Measurements from ENCODE around the gene ATG9A. TPM values are rescaled to one million over a fixed set of nuclear protein-coding genes. Genes with fewer than 3 reads are reported as not detected.

Gene ATG9A
- total and polyA plus RNA-seq, 4 donors: 22.5 to 49.1 (median 42.6) TPM

DNA sequence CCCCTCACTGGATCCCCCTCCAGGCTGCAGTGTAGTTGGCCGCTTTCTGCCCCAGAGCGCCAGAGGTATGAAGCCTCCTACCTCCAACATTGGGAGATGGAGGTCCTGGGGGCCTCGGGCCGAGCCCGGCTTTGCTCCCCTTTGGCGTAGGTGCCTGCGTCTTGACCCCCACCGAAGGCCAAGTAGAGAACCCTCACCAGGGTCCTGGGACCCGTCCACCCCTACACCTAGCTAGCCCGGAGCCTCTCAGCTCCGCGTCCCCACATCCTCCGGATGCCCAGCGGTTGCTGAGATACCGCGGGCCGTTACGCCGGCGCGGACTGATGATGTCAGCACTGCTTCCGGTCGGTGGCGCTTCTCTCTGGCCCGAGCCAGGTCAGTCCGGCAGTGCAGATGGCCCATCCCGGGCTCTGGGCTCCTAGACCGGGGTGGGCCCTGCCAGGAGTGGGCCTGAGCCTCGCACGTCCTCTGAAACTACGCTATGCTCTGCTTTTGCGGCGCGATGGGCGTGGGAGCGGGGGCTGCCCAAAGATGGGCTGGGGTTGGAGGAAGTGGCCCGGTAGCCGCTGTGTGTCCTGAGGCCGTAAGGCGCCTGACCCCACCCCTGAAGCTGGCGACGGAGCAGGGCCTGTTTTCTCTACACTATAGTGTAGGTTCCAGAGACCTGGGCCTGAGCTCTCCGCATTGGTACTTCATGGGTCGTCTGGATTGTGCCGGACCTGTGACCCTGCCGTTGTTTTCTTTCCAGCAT is 15.9 kb upstream of the ATG9A start, which contains the start of the genes GLB1L and STK16:
GLB1L (minus strand) TSS at position 297 of the 751 bp plus-strand sequence. CDS start 1,871 bp downstream, outside the sequence.
STK16 (plus strand) TSS at position 332 of the 751 bp plus-strand sequence. CDS start 521 bp downstream, outside the sequence.
- Histone ChIP-seq H3K4me1 (ENCODE audit: control insufficient read depth in 5 of 5, insufficient read depth in 5 of 5, low read length in 5 of 5) (peaks cover 0 to 38% (median 28%) of the 10 kb centered on the region in 5 donors), H3K4me3 (peak within 1 kb of the TSS; percentile 97), H3K36me3 (ENCODE audit: control insufficient read depth in 4 of 4, insufficient read depth in 4 of 4, low read length in 4 of 4) (peaks cover 0 to 15% (median 8%) of the 10 kb centered on the region in 4 donors), H3K27ac (ENCODE audit: low read depth in 1 of 2, low read length in 1 of 2) (peak within 1 kb of the TSS; percentile 92 to 99), H3K9me3 (ENCODE audit: control insufficient read depth in 4 of 4, insufficient read depth in 3 of 4, low read length in 3 of 4) (no peaks in the 10 kb centered on the region), H3K9ac (ENCODE audit: insufficient read depth in 1 of 2, low read length in 2 of 2) (peak within 1 kb of the TSS; percentile 89 to 98), H3K27me3 (ENCODE audit: control insufficient read depth in 3 of 3, insufficient read depth in 3 of 3, low read length in 2 of 3) (no peaks in the 10 kb centered on the region)
- ATAC-seq (ENCODE audit: insufficient read depth, low FRiP score) (peak; percentile 91), DNase-seq (peak; percentile 96 to 97 (median 96))
- TF ChIP-seq, protein P1, sequence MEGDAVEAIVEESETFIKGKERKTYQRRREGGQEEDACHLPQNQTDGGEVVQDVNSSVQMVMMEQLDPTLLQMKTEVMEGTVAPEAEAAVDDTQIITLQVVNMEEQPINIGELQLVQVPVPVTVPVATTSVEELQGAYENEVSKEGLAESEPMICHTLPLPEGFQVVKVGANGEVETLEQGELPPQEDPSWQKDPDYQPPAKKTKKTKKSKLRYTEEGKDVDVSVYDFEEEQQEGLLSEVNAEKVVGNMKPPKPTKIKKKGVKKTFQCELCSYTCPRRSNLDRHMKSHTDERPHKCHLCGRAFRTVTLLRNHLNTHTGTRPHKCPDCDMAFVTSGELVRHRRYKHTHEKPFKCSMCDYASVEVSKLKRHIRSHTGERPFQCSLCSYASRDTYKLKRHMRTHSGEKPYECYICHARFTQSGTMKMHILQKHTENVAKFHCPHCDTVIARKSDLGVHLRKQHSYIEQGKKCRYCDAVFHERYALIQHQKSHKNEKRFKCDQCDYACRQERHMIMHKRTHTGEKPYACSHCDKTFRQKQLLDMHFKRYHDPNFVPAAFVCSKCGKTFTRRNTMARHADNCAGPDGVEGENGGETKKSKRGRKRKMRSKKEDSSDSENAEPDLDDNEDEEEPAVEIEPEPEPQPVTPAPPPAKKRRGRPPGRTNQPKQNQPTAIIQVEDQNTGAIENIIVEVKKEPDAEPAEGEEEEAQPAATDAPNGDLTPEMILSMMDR (IDR thresholded peaks at IDR 0.05; ENCODE audit: control extremely low read depth, extremely low read depth): no peak
- 0 to 1% methylated on average over 46 of the region's 46 CpGs for WGBS, 2 donors

GRCh38 chr2:219244789-219245147 is 15.3 kb upstream of the ATG9A start:
- peaks cover 0 to 32% (median 24%) of the 10 kb centered on the region in 5 donors for H3K4me1 ChIP-seq (ENCODE audit: control insufficient read depth in 5 of 5, insufficient read depth in 5 of 5, low read length in 5 of 5)
- ATAC-seq (ENCODE audit: insufficient read depth, low FRiP score): no peak

DNA sequence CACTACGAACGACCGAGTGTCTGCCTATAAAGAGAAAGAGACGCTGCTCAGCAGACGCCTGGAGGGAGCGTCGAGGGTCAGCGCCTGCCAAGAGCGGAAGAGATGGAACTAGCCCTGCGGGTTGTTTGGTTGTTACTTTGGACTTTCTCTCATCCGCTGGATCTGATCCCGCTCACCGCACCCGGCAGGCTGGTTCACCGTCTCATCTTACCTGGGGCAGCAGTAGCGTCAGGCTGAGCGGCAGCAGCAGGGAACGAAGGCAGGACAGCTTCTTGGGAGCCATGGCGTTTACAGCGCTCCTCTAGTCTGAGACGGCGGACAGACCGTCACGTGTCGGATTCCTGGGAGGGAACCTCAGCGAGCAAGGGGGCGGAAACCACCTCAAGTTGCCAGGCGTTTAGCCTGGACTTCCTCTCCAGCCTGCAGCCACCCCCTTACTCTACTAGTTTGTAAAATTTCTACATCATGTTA is 13.9 kb upstream of the ATG9A start:
- peaks cover 0 to 21% (median 11%) of the 10 kb centered on the region in 5 donors for H3K4me1 ChIP-seq (ENCODE audit: control insufficient read depth in 5 of 5, insufficient read depth in 5 of 5, low read length in 5 of 5)
- no peaks in the 10 kb centered on the region for H3K27me3 ChIP-seq (ENCODE audit: control insufficient read depth in 3 of 3, insufficient read depth in 3 of 3, low read length in 2 of 3)
- H3K9ac ChIP-seq (ENCODE audit: insufficient read depth in 1 of 2, low read length in 2 of 2): no peak overlapping the region
- H3K36me3 ChIP-seq (ENCODE audit: control insufficient read depth in 4 of 4, insufficient read depth in 4 of 4, low read length in 4 of 4): peaks cover 0 to 18% (median 11%) of the 10 kb centered on the region in 4 donors
- H3K4me3 ChIP-seq: no peak overlapping the region
- WGBS, 2 donors: 48 to 57% methylated on average over 28 of the region's 28 CpGs
- no peaks in the 10 kb centered on the region for H3K9me3 ChIP-seq (ENCODE audit: control insufficient read depth in 4 of 4, insufficient read depth in 3 of 4, low read length in 3 of 4)
- DNase-seq: peak in 2 of 3 donors; percentile 45 to 54
- H3K27ac ChIP-seq (ENCODE audit: low read depth in 1 of 2, low read length in 1 of 2): peak overlapping the region in 1 of 2 donors; percentile 37
- TF ChIP-seq, protein P1 (IDR thresholded peaks at IDR 0.05; ENCODE audit: control extremely low read depth, extremely low read depth): no peak
- no peak for ATAC-seq (ENCODE audit: insufficient read depth, low FRiP score)

More at GRCh38 chr2:219244789-219245147, 15.3 kb upstream of the ATG9A start:
- Histone ChIP-seq H3K9me3 (ENCODE audit: control insufficient read depth in 4 of 4, insufficient read depth in 3 of 4, low read length in 3 of 4) (no peaks in the 10 kb centered on the region), H3K4me3 (peak overlapping the region; percentile 97), H3K9ac (ENCODE audit: insufficient read depth in 1 of 2, low read length in 2 of 2) (peak overlapping the region; percentile 69 to 98), H3K27ac (ENCODE audit: low read depth in 1 of 2, low read length in 1 of 2) (peak overlapping the region; percentile 92 to 99), H3K27me3 (ENCODE audit: control insufficient read depth in 3 of 3, insufficient read depth in 3 of 3, low read length in 2 of 3) (no peaks in the 10 kb centered on the region), H3K36me3 (ENCODE audit: control insufficient read depth in 4 of 4, insufficient read depth in 4 of 4, low read length in 4 of 4) (peaks cover 0 to 15% (median 8%) of the 10 kb centered on the region in 4 donors)
- no peak for DNase-seq
- WGBS, 2 donors: 36 to 39% methylated on average over 6 of the region's 6 CpGs
- TF ChIP-seq, protein P1 (IDR thresholded peaks at IDR 0.05; ENCODE audit: control extremely low read depth, extremely low read depth): no peak
